H1 (cell line): ENCODE results near the gene KLKB1. TPM values are rescaled to one million over a fixed set of nuclear protein-coding genes. Genes with fewer than 3 reads are reported as not detected.

Experiments used
- CTCF ChIA-PET: fragments of 300-600 bp; sonication (Branson Sonifier 250); formaldehyde crosslinking; loops from one replicate; lab custom pipeline; 2021; ENCODE audit not compliant: partially characterized antibody; lab: Charles Lee
- POLR2A ChIA-PET: fragments of 300-600 bp; sonication (Branson Sonifier 250); formaldehyde crosslinking; loops from one replicate; lab custom pipeline; 2021; ENCODE audit warnings: inconsistent platforms; ENCODE audit not compliant: partially characterized antibody; lab: Charles Lee
- DNase-seq, 2 experiments: peaks; one replicate each; pipeline versions ENCODE4 v3.0.0 to v3.0.0-alpha.2; 2010 to 2022; ENCODE audit warnings: low spot score in 2 of 2, low read depth in 1 of 2, mixed read lengths in 1 of 2
- FAIRE-seq: peaks from 2 replicates; lab custom pipeline; 2011; peaks lifted over from hg19 to GRCh38; lab: Jason Lieb, UNC
- H2AFZ ChIP-seq: 2 replicates; pipeline ENCODE4 v1.8.1; 2012; ENCODE audit warnings: low read length, inconsistent platforms
- H2AK5ac ChIP-seq: 2 replicates; pipeline ENCODE4 v1.6.1; 2013; ENCODE audit warnings: low read depth, low read length
- H2BK120ac ChIP-seq: replicated peaks from 2 replicates; pipeline ENCODE3; 2013; ENCODE audit warnings: low read depth, low read length, inconsistent platforms
- H2BK12ac ChIP-seq: 2 replicates; pipeline ENCODE4 v1.6.1; 2013; ENCODE audit warnings: low read depth, low read length
- H2BK15ac ChIP-seq: 2 replicates; pipeline ENCODE4 v1.6.1; 2013; ENCODE audit warnings: low read length
- H2BK20ac ChIP-seq: 2 replicates; pipeline ENCODE4 v1.6.1; 2013; ENCODE audit warnings: low read length
- H2BK5ac ChIP-seq: 2 replicates; pipeline ENCODE4 v1.6.1; 2013; ENCODE audit warnings: low read depth, low read length
- H3K14ac ChIP-seq: 2 replicates; pipeline ENCODE4 v1.6.1; 2013; ENCODE audit warnings: inconsistent platforms; ENCODE audit not compliant: insufficient read length
- H3K18ac ChIP-seq: 2 replicates; pipeline ENCODE4 v1.6.1; 2013; ENCODE audit warnings: low read length; ENCODE audit errors: extremely low read depth
- H3K23ac ChIP-seq: 2 replicates; pipeline ENCODE4 v1.6.1; 2013; ENCODE audit warnings: inconsistent platforms; ENCODE audit not compliant: insufficient read length
- H3K23me2 ChIP-seq: 2 replicates; pipeline ENCODE4 v1.6.1; 2013; ENCODE audit warnings: low read depth, low read length
- H3K27ac ChIP-seq: 2 replicates; pipeline ENCODE4 v1.6.1; 2011; ENCODE audit warnings: low read depth, low read length, inconsistent platforms
- H3K27me3 ChIP-seq, 4 experiments: replicated peaks in 1 of 4; 1 replicate in 1 of 4; 2 replicates in 3 of 4; pipeline versions ENCODE4 v1.6.1 to v1.8.1; 2011 to 2013; ENCODE audit warnings: low read length in 3 of 4, mild to moderate bottlenecking in 3 of 4, inconsistent platforms in 2 of 4, mixed read lengths in 2 of 4, moderate library complexity in 1 of 4; ENCODE audit not compliant: control insufficient read depth in 3 of 4, insufficient read depth in 3 of 4; ENCODE audit errors: extremely low read depth in 1 of 4
- H3K36me3 ChIP-seq, 4 experiments: 2 replicates each; pipeline versions ENCODE4 v1.6.1 to v1.8.1; 2011 to 2013; ENCODE audit warnings: mild to moderate bottlenecking in 4 of 4, low read length in 3 of 4, moderate library complexity in 2 of 4, control low read depth in 1 of 4, inconsistent platforms in 1 of 4; ENCODE audit not compliant: insufficient read depth in 4 of 4, control insufficient read depth in 2 of 4
- H3K4ac ChIP-seq: replicated peaks from 2 replicates; pipeline ENCODE3; 2013; ENCODE audit warnings: low read length, low read depth, mixed read lengths, inconsistent platforms; ENCODE audit not compliant: insufficient read length
- H3K4me1 ChIP-seq, 4 experiments: replicated peaks in 1 of 4; 1 replicate in 1 of 4; 2 replicates in 3 of 4; pipeline versions ENCODE4 v1.6.1 to v1.8.1; 2011 to 2013; ENCODE audit warnings: low read length in 3 of 4, inconsistent platforms in 2 of 4, mixed read lengths in 1 of 4; ENCODE audit not compliant: insufficient read depth in 4 of 4, control insufficient read depth in 3 of 4
- H3K4me2 ChIP-seq, 2 experiments: 2 replicates each; pipeline versions ENCODE4 v1.6.1 to v1.8.1; 2011 to 2013; ENCODE audit warnings: low read depth in 2 of 2, low read length in 2 of 2, control low read depth in 1 of 2, inconsistent platforms in 1 of 2, mild to moderate bottlenecking in 1 of 2; ENCODE audit not compliant: insufficient read depth in 1 of 2
- H3K4me3 ChIP-seq, 4 experiments: fragments of 200-600, 300-600 bp in 1 of 4; sonication (generic), shearing (Covaris generic), sonication (Bioruptor Twin) in 1 of 4; 2 replicates each; pipeline versions ENCODE4 v1.5.1 to v1.8.1; 2011 to 2016; ENCODE audit warnings: low read length in 4 of 4, low read depth in 3 of 4, control low read depth in 2 of 4, inconsistent platforms in 2 of 4, mild to moderate bottlenecking in 2 of 4, mixed read lengths in 1 of 4, moderate library complexity in 1 of 4; ENCODE audit not compliant: insufficient read depth in 2 of 4; ENCODE audit errors: extremely low read depth in 1 of 4
- H3K56ac ChIP-seq: replicated peaks from 2 replicates; pipeline ENCODE3; 2013; ENCODE audit warnings: low read depth, mild to moderate bottlenecking, mixed read lengths, low read length, inconsistent platforms; ENCODE audit not compliant: insufficient read length
- H3K79me1 ChIP-seq: 2 replicates; pipeline ENCODE4 v1.6.1; 2013; ENCODE audit warnings: low read depth, low read length, control low read depth
- H3K79me2 ChIP-seq, 2 experiments: 2 replicates each; pipeline versions ENCODE4 v1.6.1 to v1.8.1; 2012 to 2013; ENCODE audit warnings: low read length in 2 of 2, mild to moderate bottlenecking in 2 of 2, inconsistent platforms in 1 of 2; ENCODE audit not compliant: insufficient read depth in 2 of 2, control insufficient read depth in 1 of 2
- H3K9ac ChIP-seq, 4 experiments: replicated peaks in 1 of 4; 1 replicate in 1 of 4; 2 replicates in 3 of 4; pipeline versions ENCODE4 v1.6.1 to v1.8.1; 2011 to 2013; ENCODE audit warnings: low read depth in 3 of 4, low read length in 3 of 4, control low read depth in 2 of 4, mild to moderate bottlenecking in 2 of 4, moderate library complexity in 2 of 4, inconsistent platforms in 1 of 4; ENCODE audit errors: extremely low read depth in 1 of 4
- H3K9me3 ChIP-seq, 2 experiments: 2 replicates each; pipeline versions ENCODE4 v1.6.1 to v1.8.1; 2012 to 2013; ENCODE audit warnings: mild to moderate bottlenecking in 2 of 2, moderate library complexity in 2 of 2, control low read depth in 1 of 2, inconsistent platforms in 1 of 2, low read depth in 1 of 2, low read length in 1 of 2, mixed read lengths in 1 of 2; ENCODE audit not compliant: insufficient read depth in 2 of 2
- H4K20me1 ChIP-seq, 2 experiments: replicated peaks in 1 of 2; 2 replicates each; pipeline versions ENCODE3 to v1.8.1; 2011 to 2013; ENCODE audit warnings: inconsistent platforms in 2 of 2, low read length in 2 of 2, mild to moderate bottlenecking in 1 of 2; ENCODE audit not compliant: insufficient read depth in 2 of 2, control insufficient read depth in 1 of 2
- H4K5ac ChIP-seq: 2 replicates; pipeline ENCODE4 v1.6.1; 2013; ENCODE audit warnings: low read length, low read depth, mixed read lengths, inconsistent platforms; ENCODE audit not compliant: insufficient read length
- H4K8ac ChIP-seq: 2 replicates; pipeline ENCODE4 v1.8.0; 2013; ENCODE audit warnings: mild to moderate bottlenecking, moderate library complexity, low read length, inconsistent platforms; ENCODE audit not compliant: insufficient read depth; ENCODE audit errors: extremely low read depth
- H4K91ac ChIP-seq: replicated peaks from 2 replicates; pipeline ENCODE3; 2013; ENCODE audit warnings: low read length, mixed read lengths, inconsistent platforms; ENCODE audit not compliant: insufficient read length
- BACH1 ChIP-seq: IDR thresholded peaks from 2 replicates; pipeline ENCODE4 v1.6.1; 2012; ENCODE audit warnings: low read length, improper control_type of control experiment
- BRCA1 ChIP-seq: IDR thresholded peaks from 2 replicates; pipeline ENCODE4 v1.6.1; 2012; ENCODE audit warnings: low read depth, low read length, improper control_type of control experiment
- CTBP2 ChIP-seq: IDR thresholded peaks from 2 replicates; pipeline ENCODE4 v1.7.0; 2011; ENCODE audit warnings: borderline replicate concordance, mild to moderate bottlenecking, moderate library complexity, mixed read lengths, low read length; ENCODE audit not compliant: insufficient read depth, insufficient read length
- E2F6 ChIP-seq: IDR thresholded peaks from 2 replicates; pipeline ENCODE4 v1.6.1; 2012; ENCODE audit warnings: inconsistent platforms
- JUN ChIP-seq: IDR thresholded peaks from 2 replicates; pipeline ENCODE4 v1.6.1; 2011; ENCODE audit warnings: low read depth, mild to moderate bottlenecking, improper control_type of control experiment, low read length
- NANOG ChIP-seq: IDR thresholded peaks from 2 replicates; pipeline ENCODE4 v1.6.1; 2011; ENCODE audit warnings: low read length, low read depth, mild to moderate bottlenecking, inconsistent platforms; ENCODE audit not compliant: insufficient read depth, poor library complexity, severe bottlenecking
- PHF8 ChIP-seq: fragments of 200-600 bp; sonication (generic); conservative IDR thresholded peaks from 2 replicates; pipeline ENCODE4 v1.7.1; 2012; ENCODE audit warnings: low read depth, mild to moderate bottlenecking, inconsistent platforms, low read length, moderate library complexity
- SAP30 ChIP-seq: fragments of 300-600 bp; sonication (generic); IDR thresholded peaks from 2 replicates; pipeline ENCODE4 v1.7.1; 2012; ENCODE audit warnings: low read length, moderate library complexity, mild to moderate bottlenecking, inconsistent platforms; ENCODE audit not compliant: insufficient read depth, insufficient replicate concordance
- SIX5 ChIP-seq: IDR thresholded peaks from 2 replicates; pipeline ENCODE4 v1.6.1; 2011; ENCODE audit warnings: mild to moderate bottlenecking, low read depth, low read length
- TCF12 ChIP-seq: IDR thresholded peaks from 2 replicates; pipeline ENCODE4 v1.6.1; 2011; ENCODE audit warnings: low read depth, mild to moderate bottlenecking, low read length
- TEAD4 ChIP-seq: IDR thresholded peaks from 2 replicates; pipeline ENCODE4 v1.6.1; 2012; ENCODE audit warnings: low read depth, low read length, inconsistent platforms, mixed read lengths
- WGBS, 2 experiments: shearing (Covaris generic) in 1 of 2; methylation state at CpG; one replicate each; pipeline versions ENCODE4 v1.1.6 to v1.1.7; 2013 to 2015; ENCODE audit warnings: low lambda C conversion rate in 2 of 2, mixed read lengths in 2 of 2, inconsistent platforms in 1 of 2, low coverage in 1 of 2, missing lambda C conversion rate in 1 of 2; ENCODE audit not compliant: insufficient replicate concordance in 2 of 2, insufficient coverage in 1 of 2, insufficient read length in 1 of 2; ENCODE audit errors: extremely low coverage in 1 of 2, missing lambda C conversion rate in 1 of 2; 5-methylcytosine and 5-hydroxymethylcytosine counted together
- polyA plus RNA-seq, 7 experiments: library from polyadenylated mRNA; depleted of rRNA in 3 of 7; stranded (reverse) in 5 of 7; unstranded in 2 of 7; fragments of >200 nt in 5 of 7; fragments of 200-250 nt in 2 of 7; gene quantifications; 1 replicate in 5 of 7; 2 replicates in 1 of 7; 4 replicates in 1 of 7; pipeline versions ENCODE4 v1.2.1 to v1.2.3, GENCODE V29; 2011 to 2013; ENCODE audit warnings: missing spikeins in 2 of 7, mixed read lengths in 2 of 7
- total RNA-seq: library from RNA; stranded (reverse); fragmentation: NEBNext Ultra II Directional; extraction: Animal tissue kit (Norgen Biotek cat#: 25700); gene quantifications from 2 replicates; pipeline ENCODE4 v1.2.1, GENCODE V29; 2021

The KLKB1 gene
- total and polyA plus RNA-seq, 2 of the 8 experiments (the other 6 are each of a cell fraction or from before 2014, with no cell fraction given): 12.0 to 20.9 TPM

- H2BK120ac ChIP-seq: no peak overlapping the region
- no peak for TF ChIP-seq PHF8
- TF ChIP-seq TCF12: no peak
- TF ChIP-seq NANOG: no peak
- no peak for TF ChIP-seq TEAD4
- no peak for TF ChIP-seq SIX5
- TF ChIP-seq BRCA1: no peak
- TF ChIP-seq BACH1: no peak
- no peak for TF ChIP-seq JUN
- no peak for TF ChIP-seq E2F6
- TF ChIP-seq CTBP2: no peak
- no peak for TF ChIP-seq SAP30
- H3K9me3 ChIP-seq: peaks cover 13 to 20% of the 10 kb centered on the region in 2 experiments
- no peak overlapping the region for H2BK12ac ChIP-seq
- ChIA-PET CTCF (interaction anchor here (0.6 to 2.1 kb wide), 3 partner anchors 10 to 27 kb away, joined by 3 to 7 read pairs (median 3); no protein-coding TSS in a partner anchor), POLR2A (interaction anchor here (2.0 kb wide), 1 partner anchor 13 kb away, joined by 7 read pairs; no protein-coding TSS in a partner anchor)
- no peak overlapping the region for H2BK5ac ChIP-seq
- H3K9ac ChIP-seq: no peak overlapping the region
- no peak overlapping the region for H4K91ac ChIP-seq
- H3K4me1 ChIP-seq: peaks cover 0 to 8% (median 0%) of the 10 kb centered on the region in 4 experiments; a peak in 2 of 7 replicates
- no peaks in the 10 kb centered on the region for H4K20me1 ChIP-seq
- no peak overlapping the region for H4K8ac ChIP-seq
- no peak overlapping the region for H3K18ac ChIP-seq
- DNase-seq (no peak), FAIRE-seq (no peak)
- no peaks in the 10 kb centered on the region; the same call in 1 of the 2 replicates for H3K23me2 ChIP-seq
- no peak overlapping the region for H2AFZ ChIP-seq
- no peak overlapping the region for H3K4me3 ChIP-seq
- H3K27ac ChIP-seq: no peak overlapping the region
- H4K5ac ChIP-seq: no peak overlapping the region
- no peak overlapping the region for H2BK20ac ChIP-seq
- H3K36me3 ChIP-seq: no peaks in the 10 kb centered on the region
- no peak overlapping the region for H3K23ac ChIP-seq
- no peak overlapping the region for H3K14ac ChIP-seq
- WGBS, 2 experiments: 98% methylated on average over 2 of the region's 2 CpGs; no CpG with 5 or more reads in 1 of the 2 experiments
- H3K27me3 ChIP-seq: no peaks in the 10 kb centered on the region
- H2BK15ac ChIP-seq: no peak overlapping the region
- H3K56ac ChIP-seq: no peak overlapping the region
- H3K4me2 ChIP-seq: no peak overlapping the region
- no peak overlapping the region for H2AK5ac ChIP-seq
- no peaks in the 10 kb centered on the region for H3K79me1 ChIP-seq
- no peak overlapping the region for H3K4ac ChIP-seq
- H3K79me2 ChIP-seq: no peaks in the 10 kb centered on the region
Observed at GRCh38 chr4:186228514-186228894, 1.2 kb downstream of the KLKB1 start.
